ENCODE data around the gene ANTXR1.
A peak's percentile ranks its signal among the peaks of the same experiment; 100 is the strongest.

The ANTXR1 gene

GRCh38 chr2:69007603-69008002, 5.4 kb upstream of the ANTXR1 start:
- no peak for DNase-seq

- DNase-seq: no peak
These were observed 2.4 kb upstream of the ANTXR1 start for GRCh38 chr2:69010437-69011194.

GRCh38 chr2:69011611-69012157, 1.3 kb upstream of the ANTXR1 start:
- DNase-seq: no peak

GRCh38 chr2:69012310-69013141, 453 bp upstream of the ANTXR1 start:
- peak; percentile 40 for DNase-seq

- DNase-seq: no peak
These were observed 1.2 kb downstream of the ANTXR1 start for GRCh38 chr2:69013840-69014821.

GRCh38 chr2:69017080-69017479, 4.1 kb downstream of the ANTXR1 start:
- DNase-seq: no peak

GRCh38 chr2:69017835-69018234, 4.9 kb downstream of the ANTXR1 start:
- DNase-seq: no peak

- no peak for DNase-seq
These were observed 5.7 kb downstream of the ANTXR1 start for GRCh38 chr2:69018678-69019095.

- DNase-seq: no peak
These were observed 7.8 kb downstream of the ANTXR1 start for GRCh38 chr2:69020496-69021426.

- no peak for DNase-seq
These were observed 8.7 kb downstream of the ANTXR1 start for GRCh38 chr2:69021727-69022126.

GRCh38 chr2:69022548-69022947, 9.6 kb downstream of the ANTXR1 start:
- DNase-seq: no peak

GRCh38 chr2:69023236-69023635, 10.3 kb downstream of the ANTXR1 start:
- no peak for DNase-seq

- peak; percentile 64 for DNase-seq
These were observed 13.0 kb downstream of the ANTXR1 start for GRCh38 chr2:69026026-69026425.

GRCh38 chr2:69026691-69027459, 13.9 kb downstream of the ANTXR1 start:
- no peak for DNase-seq

GRCh38 chr2:69030800-69031428, 17.9 kb downstream of the ANTXR1 start:
- DNase-seq: no peak

GRCh38 chr2:69031466-69031865, 18.5 kb downstream of the ANTXR1 start:
- no peak for DNase-seq

- DNase-seq: no peak
These were observed 19.4 kb downstream of the ANTXR1 start for GRCh38 chr2:69032336-69032735.

- DNase-seq: no peak
These were observed 20.6 kb downstream of the ANTXR1 start for GRCh38 chr2:69033461-69034095.

- DNase-seq: no peak
These were observed 21.1 kb downstream of the ANTXR1 start for GRCh38 chr2:69034122-69034521.

GRCh38 chr2:69034845-69035244, 21.9 kb downstream of the ANTXR1 start:
- no peak for DNase-seq

Measured in RPMI8226 (cell line).